Motor neuron (in vitro differentiated cells): ENCODE results near the gene PPP4R4. TPM values are rescaled to one million over a fixed set of nuclear protein-coding genes. Genes with fewer than 3 reads are reported as not detected.
"Not testable (repeated sequence)": the region's sequence is repeated elsewhere in the genome, so short reads cannot be mapped to it uniquely, and the experiment has no call there.

Experiments
- ATAC-seq, 8 experiments: fragments of 200-7000 bp; cut with Tn5 transposase; replicated peaks in 6 of 8; 2 replicates each; pipeline ENCODE4 v1.8.0; 2021; ENCODE audit warnings: mild to moderate bottlenecking in 8 of 8, moderate library complexity in 8 of 8
- H3K27ac ChIP-seq, 2 donors: fragments of 250-450 bp; sonication (Bioruptor Pico); 2 replicates each; pipeline ENCODE4 v1.9.0; 2021; ENCODE audit warnings: antibody characterized with exemption in 2 of 2, mild to moderate bottlenecking in 2 of 2, moderate library complexity in 1 of 2
- H3K4me1 ChIP-seq, 2 donors: fragments of 250-450 bp; sonication (Bioruptor Pico); replicated peaks in 1 of 2; 2 replicates each; pipeline ENCODE4 v1.6.1; 2021; ENCODE audit warnings: antibody characterized with exemption in 2 of 2, mild to moderate bottlenecking in 2 of 2, moderate library complexity in 1 of 2
- H3K4me3 ChIP-seq, 5 donors: fragments of 250-450 bp; sonication (Bioruptor Pico); 2 replicates each; pipeline ENCODE4 v1.9.0; 2021; ENCODE audit warnings: antibody characterized with exemption in 5 of 5, mild to moderate bottlenecking in 5 of 5, moderate library complexity in 4 of 5
- WGBS, 10 experiments: fragments of 450-650 bp; shearing (Covaris generic); methylation state at CpG; one replicate each; pipeline ENCODE4 v1.0.0; 2022; 5-methylcytosine and 5-hydroxymethylcytosine counted together
- in situ Hi-C, 9 experiments: fragments of 400-800 bp; cut with MboI; loops; one replicate each; pipeline ENCODE4 v1.15.0; 2021; ENCODE audit warnings: low sequenced_read_pairs in 9 of 9, low pct_unique_long_range_greater_than_20kb in 2 of 9; ENCODE audit not compliant: unreplicated experiment in 9 of 9
- total RNA-seq, 8 experiments: library from RNA; unstranded; fragments of 300-600 nt; gene quantifications; 2 replicates each; pipeline versions ENCODE4 v1.2.3 to v1.2.4, GENCODE V29; 2022

Gene PPP4R4
- total RNA-seq, 8 experiments from 2014 or later: 2.1 to 13.8 (median 7.7) TPM

GRCh38 chr14:94153750-94154342 is 20.3 kb upstream of the PPP4R4 start:
- Histone ChIP-seq H3K27ac (no peak overlapping the region), H3K4me1 (peaks cover 0 to 5% of the 10 kb centered on the region in 2 donors), H3K4me3 (no peak overlapping the region)
- no peak for ATAC-seq
- 42 to 100% (median 79%) methylated on average over 3 to 6 of the region's 6 CpGs; no CpG with 5 or more reads in 1 of the 10 experiments for WGBS, 10 experiments
- in situ Hi-C loops: no loop called here

GRCh38 chr14:94156143-94156542 is 18.0 kb upstream of the PPP4R4 start:
- H3K27ac ChIP-seq, H3K4me1 ChIP-seq, in situ Hi-C loops, H3K4me3 ChIP-seq, ATAC-seq: not testable (repeated sequence)
- 29 to 100% (median 100%) methylated on average over 1 of the region's 1 CpG; no CpG with 5 or more reads in 4 of the 10 experiments for WGBS, 10 experiments

- Histone ChIP-seq H3K4me3 (no peak overlapping the region), H3K27ac (no peak overlapping the region), H3K4me1 (peaks cover 0 to 7% of the 10 kb centered on the region in 2 donors)
- in situ Hi-C loops: no loop called here
- ATAC-seq: peak in 4 of 8 experiments; percentile 36 to 97 (median 67)
Measured at GRCh38 chr14:94157197-94157596, 16.9 kb upstream of the PPP4R4 start.

- no peak for ATAC-seq
- in situ Hi-C loops: no loop called here
Measured at GRCh38 chr14:94158239-94158883, 15.8 kb upstream of the PPP4R4 start.

GRCh38 chr14:94161058-94161457 is 13.1 kb upstream of the PPP4R4 start:
- Histone ChIP-seq H3K27ac (no peak overlapping the region), H3K4me1 (peaks cover 21 to 33% of the 10 kb centered on the region in 2 donors), H3K4me3 (no peak overlapping the region)
- WGBS, 10 experiments: 0 to 100% (median 43%) methylated on average over 1 to 2 of the region's 2 CpGs; no CpG with 5 or more reads in 4 of the 10 experiments
- peak in 2 of 8 experiments; percentile 31 to 69 for ATAC-seq
- in situ Hi-C loops: no loop called here

More at GRCh38 chr14:94158239-94158883, 15.8 kb upstream of the PPP4R4 start:
- Histone ChIP-seq H3K4me3 (no peak overlapping the region), H3K4me1 (peaks cover 0 to 9% of the 10 kb centered on the region in 2 donors), H3K27ac (no peak overlapping the region)
- WGBS, 10 experiments: 0 to 84% (median 70%) methylated on average over 1 to 10 of the region's 10 CpGs; no CpG with 5 or more reads in 1 of the 10 experiments

GRCh38 chr14:94161981-94162380 is 12.1 kb upstream of the PPP4R4 start:
- H3K4me3 ChIP-seq: no peak overlapping the region
- peaks cover 21 to 29% of the 10 kb centered on the region in 2 donors for H3K4me1 ChIP-seq
- H3K27ac ChIP-seq: no peak overlapping the region
- ATAC-seq: peak in 3 of 8 experiments; percentile 36 to 76 (median 51)
- WGBS, 10 experiments: 0 to 86% (median 42%) methylated on average over 1 to 2 of the region's 2 CpGs
- in situ Hi-C loops: no loop called here

- Histone ChIP-seq H3K4me3 (no peak overlapping the region), H3K27ac (no peak overlapping the region), H3K4me1 (peaks cover 21 to 28% of the 10 kb centered on the region in 2 donors)
- no peak for ATAC-seq
- 80 to 100% (median 88%) methylated on average over 1 to 5 of the region's 5 CpGs; no CpG with 5 or more reads in 1 of the 10 experiments for WGBS, 10 experiments
- in situ Hi-C loops: no loop called here
Measured at GRCh38 chr14:94162466-94162865, 11.7 kb upstream of the PPP4R4 start.

GRCh38 chr14:94163796-94164195 is 10.3 kb upstream of the PPP4R4 start:
- Histone ChIP-seq H3K4me1 (peaks cover 21 to 28% of the 10 kb centered on the region in 2 donors), H3K27ac (no peak overlapping the region), H3K4me3 (no peak overlapping the region)
- no peak for ATAC-seq
- 61 to 100% (median 100%) methylated on average over 1 to 3 of the region's 5 CpGs; no CpG with 5 or more reads in 5 of the 10 experiments for WGBS, 10 experiments
- in situ Hi-C loops: no loop called here

- WGBS, 10 experiments: 0 to 80% (median 13%) methylated on average over 1 to 9 of the region's 26 CpGs; no CpG with 5 or more reads in 4 of the 10 experiments
- in situ Hi-C loops: no loop called here
- peak in 6 of 8 experiments; percentile 36 to 97 (median 96) for ATAC-seq
- Histone ChIP-seq H3K27ac (peak overlapping the region in 1 of 2 donors; percentile 3), H3K4me3 (peak overlapping the region in 1 of 5 donors; percentile 7), H3K4me1 (peaks cover 21 to 28% of the 10 kb centered on the region in 2 donors)
Measured at GRCh38 chr14:94164685-94165431, 9.3 kb upstream of the PPP4R4 start.

- in situ Hi-C loops: no loop called here
- WGBS, 10 experiments: 43 to 100% (median 80%) methylated on average over 1 to 2 of the region's 3 CpGs; no CpG with 5 or more reads in 6 of the 10 experiments
- ATAC-seq: no peak
- Histone ChIP-seq H3K4me3 (no peak overlapping the region), H3K27ac (no peak overlapping the region), H3K4me1 (peaks cover 21 to 28% of the 10 kb centered on the region in 2 donors)
Measured at GRCh38 chr14:94165744-94166143, 8.4 kb upstream of the PPP4R4 start.

GRCh38 chr14:94170136-94170535 is 4.0 kb upstream of the PPP4R4 start:
- Histone ChIP-seq H3K4me3 (no peak overlapping the region), H3K4me1 (peaks cover 9 to 24% of the 10 kb centered on the region in 2 donors), H3K27ac (no peak overlapping the region)
- 58 to 100% (median 92%) methylated on average over 1 to 6 of the region's 6 CpGs for WGBS, 10 experiments
- in situ Hi-C loops: no loop called here
- ATAC-seq: no peak

GRCh38 chr14:94171208-94171607 is 2.9 kb upstream of the PPP4R4 start:
- ATAC-seq: peak in 1 of 8 experiments; percentile 25
- in situ Hi-C loops: no loop called here
- 0 to 100% (median 47%) methylated on average over 1 to 3 of the region's 3 CpGs; no CpG with 5 or more reads in 2 of the 10 experiments for WGBS, 10 experiments

GRCh38 chr14:94172545-94172944 is 1.6 kb upstream of the PPP4R4 start:
- Histone ChIP-seq H3K4me3 (no peak overlapping the region), H3K27ac (no peak overlapping the region), H3K4me1 (peaks cover 7 to 30% of the 10 kb centered on the region in 2 donors)
- in situ Hi-C loops: no loop called here
- ATAC-seq: no peak
- 47 to 100% (median 97%) methylated on average over 1 to 5 of the region's 5 CpGs for WGBS, 10 experiments

More at GRCh38 chr14:94171208-94171607, 2.9 kb upstream of the PPP4R4 start:
- Histone ChIP-seq H3K27ac (peak overlapping the region; percentile 16 to 65), H3K4me1 (peaks cover 7 to 26% of the 10 kb centered on the region in 2 donors), H3K4me3 (no peak overlapping the region)
